Measurements from ENCODE around the gene PPAT.
A peak's percentile ranks its signal among the peaks of the same experiment; 100 is the strongest.

Gene PPAT

DNA sequence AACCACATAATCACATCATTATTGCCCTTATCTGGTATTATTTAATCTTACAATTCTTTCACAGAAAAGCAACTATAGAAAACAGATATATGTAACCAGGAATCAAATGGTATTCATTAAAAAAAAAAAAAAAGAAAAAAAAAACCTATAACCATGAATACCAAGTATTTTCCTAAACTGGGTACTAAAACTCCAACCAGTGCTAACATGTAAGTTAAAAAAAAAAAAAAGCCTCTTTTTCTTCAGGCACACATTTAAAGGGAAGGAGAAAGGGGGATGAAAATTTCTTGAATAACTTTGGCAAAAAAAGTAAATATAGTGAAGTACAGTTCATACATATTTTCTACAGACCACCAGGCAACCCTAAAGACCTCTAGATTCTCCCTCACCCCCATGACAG lies 2.1 kb downstream of the PPAT start:
- no peak for DNase-seq

DNA sequence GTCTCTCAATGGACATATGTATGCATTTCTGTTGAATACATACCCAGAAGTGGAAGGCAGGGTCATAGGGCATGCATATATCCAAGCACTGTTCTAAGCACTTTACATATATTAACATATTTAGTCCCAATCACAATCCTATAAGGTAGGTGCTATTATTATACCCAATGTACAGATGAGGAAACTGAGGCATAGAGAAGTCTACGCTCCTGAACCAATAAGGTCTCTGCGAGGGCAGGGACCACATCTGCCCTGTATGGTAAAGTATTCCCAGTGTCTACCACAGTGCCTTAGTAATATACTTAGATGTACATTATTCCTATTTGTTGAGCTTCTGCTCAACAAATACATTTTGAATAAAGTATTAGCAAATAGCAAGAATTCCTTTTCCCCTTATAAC lies 5.2 kb downstream of the PPAT start:
- no peak for DNase-seq

DNA sequence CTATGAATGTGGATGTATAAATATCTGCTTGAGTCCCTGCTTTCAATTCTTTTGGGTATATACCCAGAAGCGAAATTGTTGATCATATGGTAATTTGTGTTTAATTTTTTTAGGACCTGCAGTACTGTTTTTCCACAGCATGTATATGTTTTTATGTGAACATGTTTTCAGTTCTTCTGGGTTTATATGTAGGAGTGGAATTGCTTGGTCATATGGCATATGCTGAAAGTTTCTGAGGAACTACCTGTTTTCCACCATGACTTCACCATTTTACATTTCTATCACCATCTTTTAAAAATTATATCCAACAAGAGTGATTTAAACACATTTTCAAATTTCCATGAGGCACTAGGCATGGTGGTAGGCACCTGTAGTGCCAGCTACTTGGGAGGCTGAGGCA lies 8.2 kb downstream of the PPAT start:
- DNase-seq = no peak

GRCh38 chr4:56426273-56426672 lies 9.1 kb downstream of the PPAT start:
- no peak for DNase-seq

GRCh38 chr4:56425518-56425917 lies 9.9 kb downstream of the PPAT start:
- no peak for DNase-seq

- DNase-seq = no peak
Measured at GRCh38 chr4:56424697-56425514, 10.5 kb downstream of the PPAT start.

- DNase-seq = no peak
Measured at GRCh38 chr4:56424176-56424575, 11.2 kb downstream of the PPAT start.

GRCh38 chr4:56417396-56417795 lies 18.0 kb downstream of the PPAT start:
- no peak for DNase-seq

- no peak for DNase-seq
Measured at GRCh38 chr4:56416349-56416748, 19.1 kb downstream of the PPAT start.

- no peak for DNase-seq
Measured at GRCh38 chr4:56414135-56414670, 21.2 kb downstream of the PPAT start.

GRCh38 chr4:56410247-56411062 lies 25.0 kb downstream of the PPAT start:
- peak; percentile 82 for DNase-seq

DNA sequence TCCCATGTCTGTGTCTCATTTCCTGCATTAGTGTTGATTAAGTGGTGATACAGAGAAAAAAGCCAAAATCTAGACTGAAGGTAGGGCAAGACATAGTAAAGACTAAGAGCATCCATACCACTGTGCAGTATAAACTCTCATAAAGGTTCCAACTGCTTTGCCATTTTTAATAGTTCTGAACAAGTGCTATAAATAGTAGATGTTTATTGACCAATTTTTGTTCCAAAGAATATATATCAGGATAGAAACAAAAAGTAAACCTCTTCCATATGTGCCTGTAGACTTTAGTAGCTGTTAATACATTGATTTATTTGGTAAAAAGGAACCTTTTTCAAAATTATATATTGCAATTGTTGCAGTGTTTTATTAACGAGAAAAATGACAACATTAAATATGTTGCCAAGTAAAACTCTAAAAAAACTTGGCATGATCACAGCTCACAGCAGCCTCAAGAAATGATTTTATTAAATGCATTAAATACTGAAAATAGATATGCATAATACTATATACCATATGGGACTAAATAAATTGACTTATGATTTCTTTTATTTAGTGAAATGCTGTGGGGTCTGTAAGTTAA lies 25.8 kb downstream of the PPAT start:
- no peak for DNase-seq

DNA sequence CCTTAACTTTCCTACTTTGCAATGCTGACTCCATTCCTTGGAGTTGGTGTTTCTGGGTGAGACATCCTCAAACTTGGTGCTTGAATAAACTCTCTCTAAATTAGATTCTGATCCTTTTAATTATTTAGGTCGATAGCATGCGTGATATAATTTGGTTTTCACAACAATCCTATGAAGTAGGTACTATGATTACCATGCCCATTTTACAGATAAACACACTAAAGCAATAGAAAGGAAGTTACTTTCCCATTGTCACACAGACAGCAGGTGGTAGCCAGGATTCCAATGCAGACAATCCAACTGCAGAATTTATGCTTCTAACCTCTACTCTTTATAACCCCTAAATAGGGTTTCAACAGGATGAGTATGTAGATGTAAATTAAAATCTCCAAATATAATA lies 26.4 kb downstream of the PPAT start:
- DNase-seq = no peak

DNA sequence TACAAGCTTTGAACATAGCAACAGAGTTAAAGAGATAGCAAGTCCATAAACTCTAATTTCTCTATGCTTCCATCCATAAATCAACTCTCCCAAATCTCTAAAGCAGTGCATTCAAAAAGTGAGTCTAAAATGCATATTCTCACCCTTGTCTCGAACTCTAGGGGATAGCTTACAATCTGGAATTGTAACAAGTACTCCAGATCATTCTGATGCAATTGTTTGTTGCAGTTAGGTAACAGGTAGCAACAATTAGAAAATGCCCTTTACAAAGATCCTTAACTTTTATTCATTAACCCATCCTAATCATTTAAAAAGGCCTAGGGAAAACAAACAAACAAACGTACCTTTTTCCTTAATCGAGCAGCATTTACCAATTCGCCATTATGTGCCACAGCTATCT lies 29.3 kb downstream of the PPAT start:
- no peak for DNase-seq

DNA sequence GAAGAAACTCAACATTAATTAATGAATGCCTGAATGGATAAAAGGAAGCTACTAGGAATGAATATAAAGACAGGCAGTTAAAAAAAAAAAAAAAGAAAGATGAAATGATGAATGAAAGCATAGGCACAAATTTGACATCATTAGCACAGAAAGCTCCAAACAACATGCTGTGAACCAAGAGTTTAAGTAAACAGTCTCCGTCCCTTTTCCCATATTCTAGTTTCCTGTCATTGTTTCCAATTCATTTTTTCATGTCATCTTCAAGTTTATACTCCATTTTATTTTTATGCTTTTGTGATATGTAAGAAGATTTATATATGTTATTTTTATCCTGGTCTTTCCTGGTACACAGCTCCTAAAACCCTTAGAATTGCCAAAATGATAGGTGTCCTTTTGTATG lies 30.4 kb downstream of the PPAT start:
- DNase-seq = no peak

DNA sequence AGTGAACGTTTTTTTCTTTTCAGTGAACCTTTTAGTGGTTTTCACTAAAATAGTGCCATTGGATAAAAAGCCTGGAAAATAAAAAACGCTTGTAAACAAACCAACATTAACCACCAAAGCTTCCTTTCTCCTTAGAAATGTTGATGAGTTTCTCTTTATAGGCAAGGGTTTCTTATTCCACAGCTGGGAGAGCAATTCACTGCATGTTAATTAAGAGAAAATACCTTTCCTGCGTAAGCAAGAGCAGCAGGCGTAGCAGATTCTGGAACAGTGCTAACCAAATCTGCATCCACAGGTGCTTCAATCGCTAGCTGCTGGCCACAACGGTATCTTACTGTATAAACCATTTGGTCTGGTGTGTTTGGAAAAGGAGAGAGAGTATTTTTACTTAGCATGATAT lies 34.9 kb downstream of the PPAT start:
- no peak for DNase-seq

DNA sequence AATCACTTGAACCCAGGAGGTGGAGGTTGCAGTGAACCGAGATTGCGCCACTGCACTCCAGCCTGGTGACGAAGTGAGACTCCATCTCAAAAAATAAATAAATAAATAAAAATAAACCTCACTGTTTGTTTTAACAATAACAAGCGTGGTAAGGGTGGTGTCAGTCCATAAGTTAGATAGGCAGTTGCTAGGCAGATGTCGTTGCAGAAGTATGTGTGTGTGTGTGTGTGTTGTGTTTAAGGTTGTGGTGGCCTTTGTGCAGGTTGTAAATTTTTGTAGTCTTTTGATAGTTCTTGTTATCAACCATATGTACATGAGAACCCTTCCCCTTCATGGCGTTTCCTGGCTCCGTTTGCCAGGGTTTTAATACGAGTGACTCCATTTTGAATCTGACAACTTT lies 44.1 kb downstream of the PPAT start:
- no peak for DNase-seq

DNA sequence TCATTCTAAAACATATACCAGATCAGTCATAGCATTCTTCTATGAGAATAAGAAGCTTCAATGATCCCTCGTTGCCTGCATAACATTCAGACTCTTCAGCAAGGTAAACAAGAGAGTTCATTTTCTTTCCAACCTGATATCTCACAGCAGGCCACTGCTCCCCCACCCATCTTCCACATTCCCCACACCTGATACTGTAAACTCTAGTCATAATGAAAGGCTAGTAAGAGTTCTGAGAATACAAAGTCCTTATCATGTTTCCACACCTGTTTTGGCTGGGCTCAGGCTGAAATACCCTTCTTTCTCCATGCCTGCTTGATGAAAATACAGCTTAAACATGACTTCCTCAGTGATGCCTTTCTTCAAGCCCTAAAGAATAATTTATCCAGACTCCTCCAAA lies 45.9 kb downstream of the PPAT start:
- no peak for DNase-seq

GRCh38 chr4:56388306-56388705 lies 47.1 kb downstream of the PPAT start:
- DNase-seq = no peak

DNA sequence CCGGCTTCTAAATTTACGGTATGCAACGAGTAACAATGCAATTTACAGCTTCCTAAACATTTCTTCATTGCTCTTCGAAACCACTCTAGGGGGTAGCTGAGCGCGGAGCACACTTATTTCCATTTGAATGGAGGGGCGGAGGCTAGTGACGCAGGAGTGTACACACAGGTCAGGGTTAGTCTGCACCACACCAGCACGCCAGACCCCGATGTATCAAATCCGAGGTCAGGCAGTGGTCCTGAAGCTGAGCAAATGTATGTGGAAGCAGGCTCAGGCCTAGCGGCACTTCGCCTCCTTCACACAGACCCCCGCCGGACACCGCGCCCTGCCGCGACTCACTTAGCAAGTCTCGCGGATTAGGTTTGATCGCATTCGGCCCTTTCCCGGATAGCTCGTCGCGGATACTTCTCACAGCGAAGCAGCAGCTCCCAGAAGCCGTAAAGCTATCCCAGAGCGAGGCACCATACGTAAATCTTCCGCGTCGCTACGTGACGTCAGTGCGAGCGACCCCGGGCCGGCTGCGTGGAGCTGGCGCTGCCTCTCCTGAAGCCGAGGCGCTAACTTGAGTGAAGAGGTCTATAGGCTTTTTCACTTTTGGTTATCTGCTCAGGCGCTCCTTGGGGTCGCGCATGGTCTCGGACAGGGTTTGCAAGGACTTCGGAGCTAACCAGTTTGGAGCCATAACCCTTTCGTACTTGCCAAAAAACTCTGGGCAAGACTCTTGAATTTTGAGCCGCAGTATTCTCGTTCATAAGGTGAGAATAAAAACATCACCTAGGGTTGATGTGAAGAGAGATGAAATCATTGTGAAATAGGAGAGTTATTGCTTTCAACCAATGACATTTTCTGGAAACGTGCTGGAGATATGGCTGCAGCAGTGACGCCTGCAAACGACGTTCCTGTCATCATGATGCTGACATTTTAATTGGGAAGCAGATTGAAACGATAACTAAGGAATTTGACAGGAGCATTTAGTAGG lies 48.1 kb downstream of the PPAT start, which contains the start of gene AASDH:
Gene AASDH, minus strand, starts transcription at position 469 of the 979 bp plus-strand sequence. CDS start 3,192 bp downstream, outside the sequence.
- DNase-seq = peak; percentile 94

- DNase-seq = no peak
Measured at GRCh38 chr4:56386091-56386490, 49.3 kb downstream of the PPAT start.

DNA sequence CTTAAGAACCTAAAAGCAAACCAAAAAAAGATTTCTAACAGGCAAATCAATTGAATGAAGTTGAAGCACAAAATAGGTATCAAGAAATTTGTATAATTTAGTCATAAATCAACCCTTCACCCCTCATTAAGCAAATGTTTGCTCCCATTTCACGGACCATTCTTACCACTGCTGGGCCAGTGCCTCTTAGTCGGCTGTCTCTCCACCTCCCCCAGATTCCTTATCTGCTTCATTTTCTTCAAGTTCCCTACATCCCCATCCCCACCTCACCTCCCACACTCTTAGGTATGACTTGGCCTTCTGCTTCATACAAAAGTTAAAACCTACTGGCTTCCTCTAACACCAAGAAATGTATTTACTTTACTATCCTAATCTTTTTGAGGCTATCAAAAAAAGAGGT lies 60.0 kb downstream of the PPAT start:
- no peak for DNase-seq
